GM12878 (cell line): ENCODE measurements around the gene ICE2. TPM values are rescaled to one million over a fixed set of nuclear protein-coding genes. Genes with fewer than 3 reads are reported as not detected.

Experiments
- ATAC-seq: fragments of 200-7000 bp; cut with Tn5 transposase; 3 replicates; pipeline ENCODE4 v1.9.1; 2020; ENCODE audit warnings: mild to moderate bottlenecking, moderate library complexity
- BruUV-seq: library from RNA; stranded (reverse); fragments of 400-500 nt; replicated peaks from 2 replicates; lab custom pipeline; 2021; lab: Mats Ljungman, UMichigan
- CTCF ChIA-PET: fragments of 300-600 bp; sonication (Branson Sonifier 250); formaldehyde crosslinking; extraction: SDS; loops from one replicate; lab custom pipeline; 2021; ENCODE audit warnings: inconsistent platforms; lab: Yijun Ruan, JAX
- POLR2A ChIA-PET: fragments of 350-600 bp; formaldehyde crosslinking; extraction: SDS; loops from one replicate; lab custom pipeline; 2021; ENCODE audit warnings: inconsistent platforms; lab: Charles Lee
- RAD21 ChIA-PET: fragments of 300-600 bp; sonication (Branson Sonifier 250); formaldehyde crosslinking; loops from one replicate; lab custom pipeline; 2023; ENCODE audit warnings: antibody characterized with exemption; ENCODE audit not compliant: unreplicated experiment; lab: Charles Lee
- SMC1A ChIA-PET: fragments of 300-600 bp; sonication (Branson Sonifier 250); formaldehyde crosslinking; loops from one replicate; lab custom pipeline; 2023; ENCODE audit not compliant: unreplicated experiment, uncharacterized antibody; lab: Charles Lee
- DNase-seq: peaks from one replicate; pipeline ENCODE4 v3.0.0-alpha.2; 2011; ENCODE audit warnings: low read depth, low spot score
- FAIRE-seq: peaks from 3 replicates; lab custom pipeline; 2011; peaks lifted over from hg19 to GRCh38; lab: Jason Lieb, UNC
- H2AFZ ChIP-seq: 2 replicates; pipeline ENCODE4 v1.6.0; 2011; ENCODE audit warnings: low read depth, low read length, control low read depth; ENCODE audit not compliant: control insufficient read depth
- H3K27ac ChIP-seq: 2 replicates; pipeline ENCODE4 v1.5.1; 2011; ENCODE audit warnings: control low read depth; ENCODE audit not compliant: control insufficient read depth, insufficient read depth
- H3K27me3 ChIP-seq, 2 experiments: replicated peaks in 1 of 2; 2 replicates each; pipeline versions ENCODE4 v1.6.0 to v1.6.1; 2011; ENCODE audit warnings: low read length in 1 of 2; ENCODE audit not compliant: control insufficient read depth in 2 of 2, insufficient read depth in 2 of 2
- H3K36me3 ChIP-seq, 2 experiments: 2 replicates each; pipeline ENCODE4 v1.5.1; 2011; ENCODE audit warnings: low read length in 1 of 2; ENCODE audit not compliant: control insufficient read depth in 2 of 2, insufficient read depth in 2 of 2
- H3K4me1 ChIP-seq: 2 replicates; pipeline ENCODE4 v1.6.1; 2011; ENCODE audit warnings: mild to moderate bottlenecking, low read length, moderate library complexity, mixed read lengths; ENCODE audit not compliant: control insufficient read depth, insufficient read depth
- H3K4me2 ChIP-seq: 2 replicates; pipeline ENCODE4 v1.6.0; 2011; ENCODE audit warnings: control low read depth; ENCODE audit not compliant: control insufficient read depth, insufficient read depth
- H3K4me3 ChIP-seq: fragments of 200-600 bp; sonication (generic); 2 replicates; pipeline ENCODE4 v1.5.1; 2016
- H3K79me2 ChIP-seq: 2 replicates; pipeline ENCODE4 v1.6.0; 2011; ENCODE audit warnings: low read length; ENCODE audit not compliant: control insufficient read depth, insufficient read depth
- H3K9ac ChIP-seq: 2 replicates; pipeline ENCODE4 v1.8.0; 2011; ENCODE audit warnings: low read length, control low read depth, mixed read lengths; ENCODE audit not compliant: control insufficient read depth, insufficient read depth
- H3K9me3 ChIP-seq: replicated peaks from 3 replicates; pipeline ENCODE4 v1.5.1; 2011; ENCODE audit warnings: mild to moderate bottlenecking, low read length; ENCODE audit not compliant: control insufficient read depth, insufficient read depth
- H4K20me1 ChIP-seq: 2 replicates; pipeline ENCODE4 v1.6.0; 2011; ENCODE audit not compliant: control insufficient read depth, insufficient read depth
- CBX3 ChIP-seq: fragments of 200-600 bp; sonication (generic); IDR thresholded peaks from 2 replicates; pipeline ENCODE4 v1.6.1; 2016; ENCODE audit warnings: low read depth, borderline replicate concordance
- FOS ChIP-seq: IDR thresholded peaks from 3 replicates; pipeline ENCODE4 v1.6.1; 2011; ENCODE audit warnings: borderline replicate concordance; ENCODE audit not compliant: insufficient read length; ENCODE audit errors: extremely low read depth
- MEF2A ChIP-seq: IDR thresholded peaks from 2 replicates; pipeline ENCODE4 v1.6.1; 2011; ENCODE audit warnings: low read depth, mild to moderate bottlenecking, low read length, moderate library complexity; ENCODE audit not compliant: insufficient read depth
- MYC ChIP-seq: IDR thresholded peaks from 2 replicates; pipeline ENCODE4 v1.6.1; 2011; ENCODE audit warnings: mild to moderate bottlenecking, low read length, moderate library complexity, inconsistent platforms; ENCODE audit not compliant: insufficient read depth, insufficient replicate concordance, insufficient read length, severe bottlenecking
- RBBP5 ChIP-seq: fragments of 200-600 bp; sonication (generic); conservative IDR thresholded peaks from 2 replicates; pipeline ENCODE4 v1.6.1; 2016
- RFX5 ChIP-seq: IDR thresholded peaks from 2 replicates; pipeline ENCODE4 v1.6.1; 2011; ENCODE audit warnings: low read depth, low read length, improper control_type of control experiment
- SMAD1 ChIP-seq: fragments of 450-650 bp; IDR thresholded peaks from 2 replicates; pipeline ENCODE4 v1.6.1; 2018; ENCODE audit warnings: mild to moderate bottlenecking, low read depth; ENCODE audit not compliant: partially characterized antibody
- ZBED1 ChIP-seq: IDR thresholded peaks from 2 replicates; pipeline ENCODE4 v1.6.1; 2016; ENCODE audit warnings: borderline replicate concordance
- WGBS: methylation state at CpG from one replicate; pipeline ENCODE4 v1.1.6; 2016; ENCODE audit warnings: low lambda C conversion rate; ENCODE audit not compliant: insufficient replicate concordance, insufficient coverage; ENCODE audit errors: missing lambda C conversion rate; 5-methylcytosine and 5-hydroxymethylcytosine counted together
- in situ Hi-C: fragments of 300-500 bp; cut with MboI; formaldehyde crosslinking; loops from 9 replicates; pipeline ENCODE4 v1.14.3; 2018; ENCODE audit warnings: mixed read lengths
- intact Hi-C: fragments of 100-400 bp; cut with micrococcal nuclease; formaldehyde crosslinking; loops from one replicate; pipeline ENCODE4 v1.14.2; 2022; ENCODE audit not compliant: unreplicated experiment
- polyA plus RNA-seq, 11 experiments: library from polyadenylated mRNA; depleted of rRNA in 4 of 11; unstranded in 6 of 11; stranded (reverse) in 5 of 11; fragments of >200 nt; fragmentation: Nextera tagmentation in 4 of 11; fragmentation: Illumina TruSeq in 1 of 11; extraction: Ambion mirVana in 4 of 11; extraction: Trizol in 1 of 11; gene quantifications; 1 replicate in 1 of 11; 2 replicates in 10 of 11; pipeline versions ENCODE4 v1.2.1 to v1.2.3, GENCODE V29; 2011 to 2016; ENCODE audit warnings: inconsistent platforms in 2 of 11, missing spikeins in 2 of 11, low read depth in 1 of 11
- total RNA-seq, 4 experiments: library from RNA; depleted of rRNA in 3 of 4; stranded (reverse); fragments of >200 nt in 3 of 4; fragmentation: Illumina TruSeq in 1 of 4; extraction: Trizol in 1 of 4; gene quantifications; 2 replicates each; pipeline versions ENCODE4 v1.2.1 to v1.2.3, GENCODE V29; 2013 to 2021

ICE2 gene
- total and polyA plus RNA-seq, 10 of the 15 experiments (the other 5 are each of a cell fraction or from before 2014, with no cell fraction given) = 14.2 to 62.0 (median 44.9) TPM

GRCh38 chr15:60426870-60427508 lies 52.0 kb downstream of the ICE2 start:
- ChIA-PET CTCF (interaction anchor here (0.7 kb wide), 1 partner anchor 65 kb away, joined by 3 read pairs; no protein-coding TSS in a partner anchor), SMC1A (interaction anchor here (1.0 kb wide), 1 partner anchor 64 kb away, joined by 3 read pairs; no protein-coding TSS in a partner anchor), RAD21 (no interaction called here), POLR2A (no interaction called here)
- Histone ChIP-seq H3K27ac (no peak overlapping the region), H3K4me2 (no peak overlapping the region), H3K9ac (no peak overlapping the region), H3K27me3 (no peaks in the 10 kb centered on the region), H3K79me2 (no peaks in the 10 kb centered on the region), H4K20me1 (no peaks in the 10 kb centered on the region), H3K36me3 (no peaks in the 10 kb centered on the region; a peak in 2 of 4 replicates), H2AFZ (no peak overlapping the region), H3K4me1 (no peaks in the 10 kb centered on the region), H3K9me3 (no peaks in the 10 kb centered on the region), H3K4me3 (no peak overlapping the region)
- 100% methylated on average over 2 of the region's 2 CpGs for WGBS
- no peak for DNase-seq
- TF ChIP-seq MEF2A (no peak), SMAD1 (no peak), ZBED1 (no peak), CBX3 (no peak), RFX5 (no peak), MYC (no peak), FOS (no peak), RBBP5 (no peak)
- BruUV-seq = no TSS peak
- in situ Hi-C loops (no loop called here), intact Hi-C loops (no loop called here)
- FAIRE-seq = no peak
- no peak for ATAC-seq
